ENCODE data around the gene MYLK2. TPM values are rescaled to one million over a fixed set of nuclear protein-coding genes. Genes with fewer than 3 reads are reported as not detected.

Gene MYLK2
- total RNA-seq, 1 experiment from 2014 or later, result 0.74 TPM

DNA sequence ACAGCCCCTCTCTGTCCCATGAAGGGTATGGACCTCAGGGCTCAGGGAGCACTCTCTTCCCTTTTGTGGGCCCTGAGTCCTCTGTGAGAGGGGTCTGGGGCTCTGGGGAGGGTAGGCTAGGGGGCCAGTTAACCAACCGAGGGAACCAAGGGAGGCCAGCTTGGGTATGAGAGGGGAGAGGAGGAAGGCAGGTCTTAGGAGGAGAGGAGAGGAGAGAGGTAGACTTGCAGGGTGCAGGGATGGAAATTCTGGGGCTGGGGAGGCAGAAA lies 50.5 kb downstream of the MYLK2 start:
- H2BK20ac ChIP-seq (ENCODE audit: low read depth, low read length, poor library complexity, severe bottlenecking), result no peak overlapping the region
- Mint-ChIP-seq H3K27me3 (ENCODE audit: low read depth) (peaks cover 68% of the 10 kb centered on the region), H3K4me3 (peak overlapping the region; percentile 79 to 94), H3K27ac (no peak overlapping the region), H3K36me3 (ENCODE audit: insufficient read depth in 1 of 3, low read depth in 3 of 3) (no peaks in the 10 kb centered on the region), H3K4me1 (peaks cover 11 to 27% of the 10 kb centered on the region in 2 experiments), H3K9me3 (no peaks in the 10 kb centered on the region)
- no peaks in the 10 kb centered on the region for H3K9me3 ChIP-seq (ENCODE audit: control insufficient read depth, low read depth, low read length)
- no peak for DNase-seq
- WGBS (ENCODE audit: extremely low coverage, insufficient read length, low lambda C conversion rate), result no CpG with 5 or more reads among the region's 1 CpG
- H3K23me2 ChIP-seq (ENCODE audit: insufficient read length, low read depth, low read length, poor library complexity, severe bottlenecking), result peaks cover 12% of the 10 kb centered on the region
- H3K79me1 ChIP-seq (ENCODE audit: insufficient read depth, low read depth, low read length, poor library complexity, severe bottlenecking), result no peaks in the 10 kb centered on the region
- no peak overlapping the region for H3K4ac ChIP-seq (ENCODE audit: low read depth, low read length)
- H4K5ac ChIP-seq (ENCODE audit: insufficient read length, low read depth, low read length), result no peak overlapping the region
- H3K9ac ChIP-seq (ENCODE audit: extremely low read depth, insufficient read length, low read length), result peak overlapping the region; percentile 29
- no peak overlapping the region for H2BK12ac ChIP-seq (ENCODE audit: insufficient read length, low read depth, low read length)
- no peak overlapping the region for H3T11ph ChIP-seq (ENCODE audit: low read length)
- H2BK15ac ChIP-seq (ENCODE audit: low read depth, low read length), result no peak overlapping the region
- no peaks in the 10 kb centered on the region for H4K20me1 ChIP-seq (ENCODE audit: control insufficient read depth, insufficient read depth, insufficient read length)
- TF ChIP-seq, protein P1, sequence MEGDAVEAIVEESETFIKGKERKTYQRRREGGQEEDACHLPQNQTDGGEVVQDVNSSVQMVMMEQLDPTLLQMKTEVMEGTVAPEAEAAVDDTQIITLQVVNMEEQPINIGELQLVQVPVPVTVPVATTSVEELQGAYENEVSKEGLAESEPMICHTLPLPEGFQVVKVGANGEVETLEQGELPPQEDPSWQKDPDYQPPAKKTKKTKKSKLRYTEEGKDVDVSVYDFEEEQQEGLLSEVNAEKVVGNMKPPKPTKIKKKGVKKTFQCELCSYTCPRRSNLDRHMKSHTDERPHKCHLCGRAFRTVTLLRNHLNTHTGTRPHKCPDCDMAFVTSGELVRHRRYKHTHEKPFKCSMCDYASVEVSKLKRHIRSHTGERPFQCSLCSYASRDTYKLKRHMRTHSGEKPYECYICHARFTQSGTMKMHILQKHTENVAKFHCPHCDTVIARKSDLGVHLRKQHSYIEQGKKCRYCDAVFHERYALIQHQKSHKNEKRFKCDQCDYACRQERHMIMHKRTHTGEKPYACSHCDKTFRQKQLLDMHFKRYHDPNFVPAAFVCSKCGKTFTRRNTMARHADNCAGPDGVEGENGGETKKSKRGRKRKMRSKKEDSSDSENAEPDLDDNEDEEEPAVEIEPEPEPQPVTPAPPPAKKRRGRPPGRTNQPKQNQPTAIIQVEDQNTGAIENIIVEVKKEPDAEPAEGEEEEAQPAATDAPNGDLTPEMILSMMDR (conservative IDR thresholded peaks at IDR 0.05), result no peak
- no peak overlapping the region for H3K56ac ChIP-seq (ENCODE audit: insufficient read length, low read depth, low read length)
- H3K79me2 ChIP-seq (ENCODE audit: insufficient read depth, low read length), result no peaks in the 10 kb centered on the region
- H3K18ac ChIP-seq (ENCODE audit: insufficient read length, low read depth, low read length), result no peak overlapping the region
- no peak overlapping the region for H2AFZ ChIP-seq (ENCODE audit: low read length)
- no peaks in the 10 kb centered on the region for H3K4me1 ChIP-seq (ENCODE audit: insufficient read depth, low read length)
- peak overlapping the region; percentile 36 for H3K4me2 ChIP-seq (ENCODE audit: insufficient read depth, insufficient read length, low read length)
- H3K14ac ChIP-seq (ENCODE audit: insufficient read depth, low read length), result no peak overlapping the region; the same call in 1 of the 2 replicates
- H2BK120ac ChIP-seq (ENCODE audit: low read depth, low read length, poor library complexity, severe bottlenecking), result no peak overlapping the region
- peaks cover 16% of the 10 kb centered on the region; the same call in 1 of the 2 replicates for H3K27me3 ChIP-seq (ENCODE audit: insufficient read depth, low read length)
- H3K27ac ChIP-seq (ENCODE audit: insufficient read length, low read depth, low read length), result no peak overlapping the region
- no peak overlapping the region for H2AK5ac ChIP-seq (ENCODE audit: insufficient read length, low read length)
- no peak overlapping the region for H2BK5ac ChIP-seq (ENCODE audit: insufficient read length, low read length)
- H4K8ac ChIP-seq (replicated peaks; ENCODE audit: insufficient read length, low read depth, low read length), result no peak overlapping the region
- no peak overlapping the region for H3K23ac ChIP-seq (ENCODE audit: insufficient read length, low read depth, low read length)
- no peak overlapping the region for H4K91ac ChIP-seq (ENCODE audit: insufficient read length, low read depth, low read length)

All from H9 (cell line).